Sciatic nerve (tissue), 2 donors: ENCODE results near the gene SNAP47. TPM values are rescaled to one million over a fixed set of nuclear protein-coding genes. Genes with fewer than 3 reads are reported as not detected.

ENCODE experiments used
- ATAC-seq: fragments of 200-7000 bp; cut with Tn5 transposase; one replicate; pipeline ENCODE4 v1.9.1; 2020; ENCODE audit warnings: mild to moderate bottlenecking, moderate library complexity
- DNase-seq: peaks from one replicate; pipeline ENCODE4 v3.0.0-alpha.2; 2020; ENCODE audit warnings: low spot score
- intact Hi-C: fragments of 100-400 bp; cut with DNase I; formaldehyde crosslinking; loops from one replicate; pipeline ENCODE4 v1.14.2; 2022
- total RNA-seq: library from RNA; stranded (reverse); fragmentation: NEBNext Ultra II Directional; extraction: Animal tissue kit (Norgen Biotek cat#: 25700); gene quantifications from one replicate; pipeline ENCODE4 v1.2.1, GENCODE V29; 2021
- donor health status: DM: no; HTN: no; CAD: no.
- donor health status: DM: no; HTN: no; CAD: no.

SNAP47 gene
- total RNA-seq, 1 donor from 2014 or later, result 32.3 TPM

DNA sequence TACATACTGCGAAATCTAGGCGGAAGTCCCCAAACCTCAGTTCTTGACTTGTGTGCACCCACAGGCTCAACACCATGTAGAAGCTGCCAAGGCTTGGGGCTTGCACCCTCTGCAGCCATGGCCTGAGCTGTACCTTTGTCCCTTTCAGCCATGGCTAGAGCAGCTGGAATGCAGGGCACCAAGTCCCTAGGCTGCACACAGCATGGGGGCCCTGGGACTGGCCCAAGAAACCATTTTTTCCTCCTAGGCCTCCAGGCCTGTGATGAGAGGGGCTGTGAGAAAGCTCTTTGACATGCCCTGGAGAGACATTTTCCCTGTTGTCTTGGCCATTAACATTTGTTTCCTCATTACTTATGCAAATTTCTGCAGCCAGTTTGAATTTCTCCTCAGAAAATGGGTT is 78.7 kb downstream of the SNAP47 start:
- intact Hi-C loops, result no loop called here
- no peak for ATAC-seq
- DNase-seq, result no peak

DNA sequence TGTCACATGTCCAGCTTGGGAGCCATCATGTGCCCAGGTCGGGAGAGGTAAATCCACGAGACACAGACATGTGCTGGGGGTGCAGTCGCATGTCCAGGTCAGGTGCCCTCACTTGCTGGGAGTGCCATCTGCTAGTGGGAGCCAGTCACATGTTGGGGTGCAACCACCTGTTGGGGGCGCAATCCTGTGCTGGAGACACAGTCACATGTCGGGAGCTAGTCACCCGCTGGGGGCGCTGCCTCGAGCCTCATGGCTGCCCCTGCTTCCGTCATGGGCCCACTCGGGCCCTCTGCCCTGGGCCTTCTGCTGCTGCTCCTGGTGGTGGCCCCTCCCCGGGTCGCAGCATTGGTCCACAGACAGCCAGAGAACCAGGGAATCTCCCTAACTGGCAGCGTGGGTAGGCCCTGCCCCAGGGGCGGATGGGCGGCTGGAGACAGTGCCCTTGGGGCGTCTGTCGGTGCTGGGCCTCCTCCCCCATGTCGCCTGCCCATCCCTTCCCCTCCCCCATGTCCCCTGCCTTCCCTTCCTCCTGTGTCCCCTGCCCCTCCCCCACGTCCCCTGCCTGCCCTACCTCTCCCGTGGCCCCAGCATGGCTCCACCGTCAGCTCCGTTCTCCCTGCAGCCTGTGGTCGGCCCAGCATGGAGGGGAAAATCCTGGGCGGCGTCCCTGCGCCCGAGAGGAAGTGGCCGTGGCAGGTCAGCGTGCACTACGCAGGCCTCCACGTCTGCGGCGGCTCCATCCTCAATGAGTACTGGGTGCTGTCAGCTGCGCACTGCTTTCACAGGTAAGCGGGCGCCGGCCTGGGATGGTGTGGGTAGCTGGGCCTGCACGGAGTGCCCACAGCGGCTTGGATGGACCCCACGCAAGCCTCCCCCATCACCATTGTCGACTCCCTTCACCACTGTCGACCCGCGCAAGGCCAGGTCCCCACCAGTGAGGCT is 80.5 kb downstream of the SNAP47 start, which contains the start of gene PRSS38:
PRSS38 (plus strand) TSS at position 208 of the 942 bp plus-strand sequence; CDS start at position 250, 42 bp downstream.
- DNase-seq (no peak), ATAC-seq (no peak)
- intact Hi-C loops, result no loop called here

DNA sequence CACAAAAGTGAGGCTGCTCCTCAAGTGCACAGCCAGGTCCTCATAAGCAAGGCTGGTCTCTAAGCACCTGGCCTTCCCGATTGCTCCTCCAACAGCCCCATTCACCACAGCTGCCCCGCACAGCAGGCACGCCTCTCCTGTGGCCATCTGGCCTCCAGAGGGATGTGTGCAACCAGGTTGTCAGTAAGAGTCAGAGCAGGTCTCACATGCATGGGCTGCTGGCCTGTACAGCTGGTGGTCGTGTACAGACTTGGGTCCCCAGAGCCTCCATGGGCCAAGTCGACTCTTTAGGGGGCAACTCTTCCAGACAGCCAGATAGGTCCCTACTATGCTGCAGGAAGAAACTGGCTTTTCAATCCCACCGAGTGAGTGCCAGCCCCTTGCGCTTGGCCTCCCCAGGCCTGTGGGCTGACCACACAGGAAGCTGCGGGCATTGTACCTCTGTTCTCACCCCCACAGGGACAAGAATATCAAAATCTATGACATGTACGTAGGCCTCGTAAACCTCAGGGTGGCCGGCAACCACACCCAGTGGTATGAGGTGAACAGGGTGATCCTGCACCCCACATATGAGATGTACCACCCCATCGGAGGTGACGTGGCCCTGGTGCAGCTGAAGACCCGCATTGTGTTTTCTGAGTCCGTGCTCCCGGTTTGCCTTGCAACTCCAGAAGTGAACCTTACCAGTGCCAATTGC is 81.7 kb downstream of the SNAP47 start:
- DNase-seq (no peak), ATAC-seq (no peak)
- intact Hi-C loops, result no loop called here

GRCh38 chr1:227823537-227823936 is 88.3 kb downstream of the SNAP47 start:
- intact Hi-C loops, result no loop called here
- ATAC-seq, result no peak
- no peak for DNase-seq

- no peak for DNase-seq
- intact Hi-C loops, result no loop called here
- ATAC-seq, result no peak
Observed at GRCh38 chr1:227824204-227824603, 89.0 kb downstream of the SNAP47 start.

DNA sequence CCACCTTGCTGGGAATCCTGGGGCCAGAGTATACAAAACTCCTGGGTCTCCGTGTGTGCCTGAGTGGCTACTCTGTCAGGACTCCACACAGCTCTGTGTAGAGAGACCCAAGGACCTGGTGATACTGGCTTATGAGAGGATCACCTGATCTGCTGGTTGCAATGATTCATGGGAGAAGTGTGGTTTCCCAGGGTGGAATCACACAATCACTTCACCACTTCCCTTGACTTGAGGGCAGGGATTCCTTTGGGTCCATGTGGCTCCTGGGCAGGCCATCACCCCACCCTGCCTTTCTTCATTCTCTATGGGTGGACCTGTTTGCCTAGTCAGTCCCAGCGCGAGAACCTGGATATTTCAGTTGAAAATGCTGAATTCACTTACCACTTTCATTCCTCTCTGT is 93.6 kb downstream of the SNAP47 start:
- DNase-seq (no peak), ATAC-seq (no peak)
- intact Hi-C loops, result no loop called here

Other genes starting within 250 kb of the SNAP47 start
- gene ZNF678, start 171.9 kb upstream of the SNAP47 start, total RNA-seq, result 9.7 TPM
- 13.4 TPM for gene JMJD4, start 133 bp upstream of the SNAP47 start, total RNA-seq
- gene PRSS38, start 80.2 kb downstream of the SNAP47 start, total RNA-seq, result not detected
- gene WNT9A, start 212.5 kb downstream of the SNAP47 start, total RNA-seq, result 11.4 TPM